SK-N-SH (cell line): ENCODE results near the gene CLEC2D. TPM values are rescaled to one million over a fixed set of nuclear protein-coding genes. Genes with fewer than 3 reads are reported as not detected.

Source experiments
- CTCF ChIA-PET: fragments of 300-600, 350-600 bp; formaldehyde crosslinking; extraction: SDS; loops from one replicate; lab custom pipeline; 2021; lab: Yijun Ruan, JAX
- POLR2A ChIA-PET: fragments of 350-600 bp; sonication (Branson Sonifier 250); formaldehyde crosslinking; extraction: SDS; loops from one replicate; lab custom pipeline; 2020; ENCODE audit warnings: antibody characterized with exemption, inconsistent platforms; lab: Yijun Ruan, JAX
- DNase-seq: peaks from one replicate; pipeline ENCODE4 v3.0.0; 2012
- H2AFZ ChIP-seq: fragments of 200-600 bp; sonication (generic); 2 replicates; pipeline ENCODE4 v1.8.1; 2016; ENCODE audit warnings: antibody characterized with exemption, mild to moderate bottlenecking, low read depth
- H3F3A ChIP-seq: fragments of 200-600 bp; sonication (generic); replicated peaks from 2 replicates; pipeline ENCODE3; 2016; ENCODE audit warnings: antibody characterized with exemption, mild to moderate bottlenecking; ENCODE audit not compliant: insufficient read depth
- H3K27ac ChIP-seq, 2 experiments: fragments of 200-500 bp in 1 of 2; fragments of 200-600 bp in 1 of 2; sonication (Bioruptor generic) in 1 of 2; sonication (generic), shearing (Covaris generic) in 1 of 2; 2 replicates each; pipeline versions ENCODE4 v1.5.1 to v1.6.1; 2014 to 2016; ENCODE audit warnings: low read depth in 2 of 2, inconsistent platforms in 1 of 2, low read length in 1 of 2, mild to moderate bottlenecking in 1 of 2, mixed read lengths in 1 of 2
- H3K27me3 ChIP-seq: fragments of 200-600 bp; sonication (generic), shearing (Covaris generic); 2 replicates; pipeline ENCODE4 v1.6.1; 2016; ENCODE audit warnings: mixed run types; ENCODE audit not compliant: insufficient read depth
- H3K36me3 ChIP-seq, 2 experiments: fragments of 200-500 bp in 1 of 2; fragments of 200-600 bp in 1 of 2; sonication (Bioruptor generic) in 1 of 2; sonication (generic) in 1 of 2; replicated peaks in 1 of 2; 2 replicates each; pipeline versions ENCODE3 to v1.5.1; 2014 to 2016; ENCODE audit warnings: low read length in 1 of 2, mild to moderate bottlenecking in 1 of 2; ENCODE audit not compliant: insufficient read depth in 2 of 2, control insufficient read depth in 1 of 2
- H3K4me1 ChIP-seq, 2 experiments: fragments of 200-500 bp in 1 of 2; fragments of 200-600 bp in 1 of 2; sonication (Bioruptor generic) in 1 of 2; sonication (generic), shearing (Covaris generic) in 1 of 2; 2 replicates each; pipeline versions ENCODE4 v1.5.1 to v1.6.1; 2014 to 2016; ENCODE audit warnings: low read depth in 1 of 2, low read length in 1 of 2, mixed run types in 1 of 2; ENCODE audit not compliant: insufficient read depth in 2 of 2, control insufficient read depth in 1 of 2
- H3K4me2 ChIP-seq: fragments of 200-600 bp; sonication (generic), shearing (Covaris generic); 2 replicates; pipeline ENCODE4 v1.6.1; 2017; ENCODE audit warnings: mixed run types
- H3K4me3 ChIP-seq, 2 experiments: fragments of 200-500 bp in 1 of 2; fragments of 200-600 bp in 1 of 2; sonication (Bioruptor generic) in 1 of 2; sonication (generic), shearing (Covaris generic) in 1 of 2; 2 replicates each; pipeline versions ENCODE4 v1.5.1 to v1.8.1; 2014 to 2016; ENCODE audit warnings: low read depth in 2 of 2, inconsistent platforms in 1 of 2, low read length in 1 of 2, mild to moderate bottlenecking in 1 of 2, mixed read lengths in 1 of 2, moderate library complexity in 1 of 2
- H3K79me2 ChIP-seq: fragments of 200-600 bp; sonication (generic); 2 replicates; pipeline ENCODE4 v1.8.1; 2017; ENCODE audit warnings: mild to moderate bottlenecking; ENCODE audit not compliant: insufficient read depth
- H3K9ac ChIP-seq: fragments of 200-600 bp; sonication (generic); 2 replicates; pipeline ENCODE4 v1.6.1; 2017; ENCODE audit warnings: mixed run types
- H3K9me2 ChIP-seq: fragments of 200-600 bp; sonication (generic); 2 replicates; pipeline ENCODE4 v1.6.1; 2017; ENCODE audit warnings: mixed run types
- H3K9me3 ChIP-seq: fragments of 200-600 bp; sonication (generic); 2 replicates; pipeline ENCODE4 v1.6.1; 2017; ENCODE audit warnings: mixed run types, mild to moderate bottlenecking, moderate library complexity
- H4K20me1 ChIP-seq: fragments of 200-600 bp; sonication (generic); 2 replicates; pipeline ENCODE4 v1.6.1; 2017; ENCODE audit warnings: mild to moderate bottlenecking, mixed run types; ENCODE audit not compliant: insufficient read depth
- CHD2 ChIP-seq: fragments of 150-350 bp; IDR thresholded peaks from 2 replicates; pipeline ENCODE4 v1.6.1; 2018; ENCODE audit warnings: low read length; ENCODE audit not compliant: partially characterized antibody
- ELF1 ChIP-seq: IDR thresholded peaks from 2 replicates; pipeline ENCODE4 v1.4.0; 2012
- EP300 ChIP-seq, 2 experiments: IDR thresholded peaks; 2 replicates each; pipeline versions ENCODE4 v1.4.0 to v1.6.1; 2012; ENCODE audit warnings: borderline replicate concordance in 1 of 2, low read depth in 1 of 2, low read length in 1 of 2
- EZH2phosphoT487 ChIP-seq: fragments of 200-600 bp; sonication (generic); IDR thresholded peaks from 2 replicates; pipeline ENCODE4 v1.6.1; 2017; ENCODE audit warnings: low read depth, mixed run types, mild to moderate bottlenecking, antibody characterized with exemption, moderate library complexity, borderline replicate concordance
- GABPA ChIP-seq: IDR thresholded peaks from 2 replicates; pipeline ENCODE4 v1.4.0; 2012; ENCODE audit warnings: low read depth, mild to moderate bottlenecking
- GATA2 ChIP-seq: sonication (generic); formaldehyde crosslinking; IDR thresholded peaks from 2 replicates; pipeline ENCODE4 v1.5.0; 2020; ENCODE audit warnings: mild to moderate bottlenecking, missing genetic modification reagents
- JUND ChIP-seq: IDR thresholded peaks from 2 replicates; pipeline ENCODE4 v1.4.0; 2012
- MXI1 ChIP-seq: IDR thresholded peaks from 2 replicates; pipeline ENCODE4 v1.6.1; 2012; ENCODE audit warnings: mild to moderate bottlenecking, low read depth, low read length, improper control_type of control experiment
- NFIC ChIP-seq: IDR thresholded peaks from 2 replicates; pipeline ENCODE4 v1.4.0; 2012; ENCODE audit warnings: borderline replicate concordance
- NRF1 ChIP-seq: IDR thresholded peaks from 2 replicates; pipeline ENCODE4 v1.6.1; 2012; ENCODE audit warnings: low read depth, mild to moderate bottlenecking, low read length
- POLR2AphosphoS5 ChIP-seq: IDR thresholded peaks from 2 replicates; pipeline ENCODE4 v1.6.1; 2012; ENCODE audit warnings: low read depth, low read length
- SIN3A ChIP-seq: IDR thresholded peaks from 2 replicates; pipeline ENCODE4 v1.6.1; 2012; ENCODE audit warnings: low read depth, mild to moderate bottlenecking, low read length, moderate library complexity, borderline replicate concordance
- TCF12 ChIP-seq: IDR thresholded peaks from 2 replicates; pipeline ENCODE4 v1.4.0; 2012
- TEAD4 ChIP-seq: IDR thresholded peaks from 2 replicates; pipeline ENCODE4 v1.4.0; 2012; ENCODE audit warnings: mild to moderate bottlenecking, borderline replicate concordance; ENCODE audit not compliant: insufficient read depth
- YY1 ChIP-seq: IDR thresholded peaks from 2 replicates; pipeline ENCODE4 v1.4.0; 2012; ENCODE audit warnings: low read depth, mild to moderate bottlenecking
- WGBS: methylation state at CpG from one replicate; pipeline ENCODE4 v1.1.6; 2017; ENCODE audit warnings: low lambda C conversion rate; 5-methylcytosine and 5-hydroxymethylcytosine counted together
- polyA plus RNA-seq, 3 experiments: library from polyadenylated mRNA; depleted of rRNA; stranded (reverse); fragments of >200 nt; gene quantifications; 2 replicates each; pipeline ENCODE4 v1.2.3, GENCODE V29; 2012
- TF ChIP-seq, protein P1 (sequence below): fragments of 200-600 bp; sonication (generic); IDR thresholded peaks from 2 replicates; pipeline ENCODE4 v1.6.1; 2017; ENCODE audit warnings: antibody characterized with exemption, mild to moderate bottlenecking, moderate library complexity
- TF ChIP-seq, protein P2 (sequence below): fragments of 150-350 bp; IDR thresholded peaks from 2 replicates; pipeline ENCODE4 v1.6.1; 2017; ENCODE audit warnings: antibody characterized with exemption, low read length, low read depth, borderline replicate concordance
- TF ChIP-seq, protein P3 (sequence below): IDR thresholded peaks from 2 replicates; pipeline ENCODE4 v1.4.0; 2012; ENCODE audit warnings: low read depth, borderline replicate concordance
- TF ChIP-seq, protein P4 (sequence below): IDR thresholded peaks from 2 replicates; pipeline ENCODE4; 2012

CLEC2D gene
- polyA plus RNA-seq, 1 of the 3 experiments (the other 2 are of a cell fraction): 0.81 TPM

DNA sequence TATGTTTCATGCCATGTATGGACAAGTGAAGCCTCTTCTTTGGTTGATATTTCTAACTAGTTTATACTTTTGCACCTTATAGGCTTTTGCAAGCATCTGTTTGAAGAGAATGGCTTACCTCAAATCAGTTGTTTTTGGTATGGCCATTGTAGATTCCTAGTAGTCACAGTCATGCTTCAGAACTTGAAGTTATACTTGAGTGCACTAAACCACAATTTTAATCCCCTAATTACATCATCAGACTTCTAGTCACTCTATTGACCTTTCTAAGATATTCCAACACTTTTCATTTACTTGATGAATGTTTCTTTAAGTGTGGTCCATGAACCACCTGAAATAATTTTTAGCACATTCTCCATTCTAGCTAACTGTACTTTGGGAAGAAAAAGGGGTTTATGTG lies 43.2 kb upstream of the CLEC2D start:
- TF ChIP-seq GABPA: no peak
- no peak for TF ChIP-seq TCF12
- TF ChIP-seq, protein P1, sequence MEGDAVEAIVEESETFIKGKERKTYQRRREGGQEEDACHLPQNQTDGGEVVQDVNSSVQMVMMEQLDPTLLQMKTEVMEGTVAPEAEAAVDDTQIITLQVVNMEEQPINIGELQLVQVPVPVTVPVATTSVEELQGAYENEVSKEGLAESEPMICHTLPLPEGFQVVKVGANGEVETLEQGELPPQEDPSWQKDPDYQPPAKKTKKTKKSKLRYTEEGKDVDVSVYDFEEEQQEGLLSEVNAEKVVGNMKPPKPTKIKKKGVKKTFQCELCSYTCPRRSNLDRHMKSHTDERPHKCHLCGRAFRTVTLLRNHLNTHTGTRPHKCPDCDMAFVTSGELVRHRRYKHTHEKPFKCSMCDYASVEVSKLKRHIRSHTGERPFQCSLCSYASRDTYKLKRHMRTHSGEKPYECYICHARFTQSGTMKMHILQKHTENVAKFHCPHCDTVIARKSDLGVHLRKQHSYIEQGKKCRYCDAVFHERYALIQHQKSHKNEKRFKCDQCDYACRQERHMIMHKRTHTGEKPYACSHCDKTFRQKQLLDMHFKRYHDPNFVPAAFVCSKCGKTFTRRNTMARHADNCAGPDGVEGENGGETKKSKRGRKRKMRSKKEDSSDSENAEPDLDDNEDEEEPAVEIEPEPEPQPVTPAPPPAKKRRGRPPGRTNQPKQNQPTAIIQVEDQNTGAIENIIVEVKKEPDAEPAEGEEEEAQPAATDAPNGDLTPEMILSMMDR: no peak
- TF ChIP-seq, protein P2, sequence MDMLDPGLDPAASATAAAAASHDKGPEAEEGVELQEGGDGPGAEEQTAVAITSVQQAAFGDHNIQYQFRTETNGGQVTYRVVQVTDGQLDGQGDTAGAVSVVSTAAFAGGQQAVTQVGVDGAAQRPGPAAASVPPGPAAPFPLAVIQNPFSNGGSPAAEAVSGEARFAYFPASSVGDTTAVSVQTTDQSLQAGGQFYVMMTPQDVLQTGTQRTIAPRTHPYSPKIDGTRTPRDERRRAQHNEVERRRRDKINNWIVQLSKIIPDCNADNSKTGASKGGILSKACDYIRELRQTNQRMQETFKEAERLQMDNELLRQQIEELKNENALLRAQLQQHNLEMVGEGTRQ: no peak
- TF ChIP-seq ELF1: no peak
- no peak for TF ChIP-seq JUND
- TF ChIP-seq GATA2 (CRISPR knock-in tag): no peak
- TF ChIP-seq EP300 (IDR thresholded peaks at IDR 0.05; ENCODE audit: borderline replicate concordance in 1 of 2, low read depth in 1 of 2, low read length in 1 of 2): no peak
- TF ChIP-seq MXI1: no peak
- TF ChIP-seq YY1: no peak
- no peak for TF ChIP-seq NFIC
- TF ChIP-seq NRF1: no peak
- TF ChIP-seq SIN3A: no peak
- TF ChIP-seq EZH2phosphoT487: no peak
- TF ChIP-seq POLR2AphosphoS5: no peak
- Histone ChIP-seq H3F3A (no peaks in the 10 kb centered on the region), H3K36me3 (no peaks in the 10 kb centered on the region), H3K4me2 (no peak overlapping the region), H3K4me1 (no peaks in the 10 kb centered on the region), H3K9me3 (no peaks in the 10 kb centered on the region), H3K4me3 (no peak overlapping the region), H2AFZ (no peak overlapping the region), H3K27me3 (no peaks in the 10 kb centered on the region), H3K27ac (no peak overlapping the region), H3K79me2 (no peaks in the 10 kb centered on the region), H3K9me2 (no peaks in the 10 kb centered on the region), H3K9ac (no peak overlapping the region), H4K20me1 (no peaks in the 10 kb centered on the region)
- ChIA-PET CTCF (interaction anchor here (0.9 kb wide), 1 partner anchor 55 kb away, joined by 3 read pairs; no protein-coding TSS in a partner anchor), POLR2A (no interaction called here)
- no peak for DNase-seq

DNA sequence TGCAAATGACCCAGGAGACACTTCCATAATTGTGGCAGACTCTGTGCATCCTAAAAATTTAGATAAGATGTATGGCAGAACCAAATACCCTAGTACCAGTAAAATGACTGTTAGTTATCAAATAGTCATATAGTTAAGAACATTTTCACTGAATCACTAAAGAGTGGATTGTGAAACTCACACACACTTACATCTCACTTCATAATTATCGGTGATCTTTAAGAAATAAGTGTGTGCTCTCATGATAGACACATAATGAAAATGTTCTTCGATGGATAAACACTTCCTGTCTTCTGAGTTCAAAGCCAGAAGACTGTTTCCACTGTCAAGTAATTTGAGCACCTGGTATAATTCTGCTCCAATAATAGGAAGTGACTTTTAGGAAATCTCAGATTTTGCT lies 42.7 kb upstream of the CLEC2D start:
- Histone ChIP-seq H3F3A (no peaks in the 10 kb centered on the region), H4K20me1 (no peaks in the 10 kb centered on the region), H3K79me2 (no peaks in the 10 kb centered on the region), H3K9me3 (no peaks in the 10 kb centered on the region), H3K27me3 (no peaks in the 10 kb centered on the region; the same call in 1 of the 2 replicates), H3K4me2 (no peak overlapping the region), H3K4me3 (no peak overlapping the region), H3K9ac (no peak overlapping the region), H3K27ac (no peak overlapping the region), H3K4me1 (no peaks in the 10 kb centered on the region), H2AFZ (no peak overlapping the region), H3K36me3 (no peaks in the 10 kb centered on the region), H3K9me2 (no peaks in the 10 kb centered on the region)
- POLR2A ChIA-PET: no interaction called here
- CTCF ChIA-PET: interaction anchor here (0.9 kb wide), 1 partner anchor 55 kb away, joined by 3 read pairs; no protein-coding TSS in a partner anchor
- 26% methylated on average over 2 of the region's 2 CpGs for WGBS
- no peak for DNase-seq
- TF ChIP-seq EP300 (IDR thresholded peaks at IDR 0.05; ENCODE audit: borderline replicate concordance in 1 of 2, low read depth in 1 of 2, low read length in 1 of 2): no peak
- TF ChIP-seq, protein P3, sequence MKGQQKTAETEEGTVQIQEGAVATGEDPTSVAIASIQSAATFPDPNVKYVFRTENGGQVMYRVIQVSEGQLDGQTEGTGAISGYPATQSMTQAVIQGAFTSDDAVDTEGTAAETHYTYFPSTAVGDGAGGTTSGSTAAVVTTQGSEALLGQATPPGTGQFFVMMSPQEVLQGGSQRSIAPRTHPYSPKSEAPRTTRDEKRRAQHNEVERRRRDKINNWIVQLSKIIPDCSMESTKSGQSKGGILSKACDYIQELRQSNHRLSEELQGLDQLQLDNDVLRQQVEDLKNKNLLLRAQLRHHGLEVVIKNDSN: no peak
- TF ChIP-seq, protein P1: no peak
- TF ChIP-seq CHD2: no peak
- TF ChIP-seq, protein P4, sequence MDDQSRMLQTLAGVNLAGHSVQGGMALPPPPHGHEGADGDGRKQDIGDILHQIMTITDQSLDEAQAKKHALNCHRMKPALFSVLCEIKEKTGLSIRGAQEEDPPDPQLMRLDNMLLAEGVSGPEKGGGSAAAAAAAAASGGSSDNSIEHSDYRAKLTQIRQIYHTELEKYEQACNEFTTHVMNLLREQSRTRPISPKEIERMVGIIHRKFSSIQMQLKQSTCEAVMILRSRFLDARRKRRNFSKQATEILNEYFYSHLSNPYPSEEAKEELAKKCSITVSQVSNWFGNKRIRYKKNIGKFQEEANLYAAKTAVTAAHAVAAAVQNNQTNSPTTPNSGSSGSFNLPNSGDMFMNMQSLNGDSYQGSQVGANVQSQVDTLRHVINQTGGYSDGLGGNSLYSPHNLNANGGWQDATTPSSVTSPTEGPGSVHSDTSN: no peak
- TF ChIP-seq TEAD4: no peak
